Activated T-cell treated with anti-CD3 and anti-CD28 coated beads, Interleukin-2, amount 50 U/mL, for 24 hours (primary cell): Measurements from ENCODE around the gene GNG7.
"Not testable (repeated sequence)": the region's sequence is repeated elsewhere in the genome, so short reads cannot be mapped to it uniquely, and the experiment has no call there.

ENCODE experiments used
- DNase-seq: peaks from one replicate; pipeline ENCODE4 v3.0.0-alpha.2; 2020
- H3K27ac Mint-ChIP-seq: 2 replicates; pipeline ENCODE4 v1.8.0; 2020; ENCODE audit warnings: mild to moderate bottlenecking, mixed read lengths
- H3K27me3 Mint-ChIP-seq: 2 replicates; pipeline ENCODE4 v1.8.0; 2020; ENCODE audit warnings: mixed read lengths
- H3K36me3 Mint-ChIP-seq: 2 replicates; pipeline ENCODE4 v1.8.0; 2020; ENCODE audit warnings: low read depth, mixed read lengths
- H3K4me1 Mint-ChIP-seq: 2 replicates; pipeline ENCODE4 v1.8.0; 2020; ENCODE audit warnings: low read depth, mixed read lengths
- H3K4me3 Mint-ChIP-seq: 2 replicates; pipeline ENCODE4 v1.8.0; 2020; ENCODE audit warnings: mild to moderate bottlenecking, moderate library complexity, mixed read lengths
- H3K9me3 Mint-ChIP-seq: 2 replicates; pipeline ENCODE4 v1.8.0; 2020; ENCODE audit warnings: mixed read lengths

GNG7 gene

DNA sequence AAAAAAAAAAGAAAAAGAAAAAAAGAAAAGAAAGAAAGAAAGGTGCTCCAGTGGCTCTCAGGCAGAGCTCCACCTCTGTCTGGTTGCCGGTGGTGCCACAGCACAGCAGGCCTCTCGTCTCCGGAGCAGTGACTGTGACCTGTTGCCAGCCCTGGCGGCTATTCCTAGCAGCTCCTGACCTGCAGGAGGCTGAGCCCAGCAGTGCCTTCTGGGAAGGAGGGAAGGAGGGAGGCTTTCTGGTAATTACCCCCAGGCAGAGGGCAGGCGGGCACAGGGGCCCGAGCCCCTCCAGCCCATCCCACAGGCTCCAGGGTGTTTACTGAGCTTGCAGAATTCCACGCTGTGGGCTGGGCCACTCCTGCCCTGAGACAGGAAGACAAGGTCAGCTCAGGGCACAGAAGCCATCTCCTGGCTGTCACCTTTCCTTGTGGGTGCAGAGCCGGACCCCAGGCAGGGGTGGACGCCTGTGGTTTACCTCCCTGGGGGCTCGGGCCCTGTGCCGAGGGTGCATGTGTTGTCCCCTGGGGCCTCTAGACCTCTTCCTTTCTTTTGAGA is 77.9 kb downstream of the GNG7 start:
- Mint-ChIP-seq H3K36me3 (no peaks in the 10 kb centered on the region), H3K4me3 (no peak overlapping the region), H3K27me3 (no peaks in the 10 kb centered on the region), H3K9me3 (peaks cover 9% of the 10 kb centered on the region), H3K27ac (no peak overlapping the region), H3K4me1 (peaks cover 63% of the 10 kb centered on the region)
- DNase-seq: no peak

DNA sequence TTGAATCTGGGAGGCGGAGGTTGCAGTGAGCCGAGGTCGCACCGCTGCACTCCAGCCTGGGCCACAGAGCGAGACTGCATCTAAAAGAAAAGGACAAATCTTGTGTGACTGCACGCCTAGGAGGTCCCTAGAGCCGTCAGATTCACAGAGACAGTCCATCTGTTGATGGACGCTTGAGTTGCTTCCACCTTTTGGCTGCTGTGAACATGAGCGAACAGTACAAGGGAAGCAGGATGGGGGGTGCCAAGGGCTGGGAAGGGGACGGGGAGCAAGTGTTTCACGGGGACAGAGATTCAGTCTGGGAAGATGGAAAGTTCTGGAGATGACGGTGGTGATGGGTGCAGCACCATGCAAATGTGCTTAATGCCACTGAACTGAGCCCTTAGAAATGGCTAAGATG is 78.7 kb downstream of the GNG7 start:
- H3K4me3 Mint-ChIP-seq: no peak overlapping the region
- no peaks in the 10 kb centered on the region for H3K36me3 Mint-ChIP-seq
- H3K27me3 Mint-ChIP-seq: no peaks in the 10 kb centered on the region
- peaks cover 65% of the 10 kb centered on the region for H3K4me1 Mint-ChIP-seq
- H3K27ac Mint-ChIP-seq: peak overlapping the region; percentile 3
- no peak for DNase-seq
- peaks cover 4% of the 10 kb centered on the region for H3K9me3 Mint-ChIP-seq

DNA sequence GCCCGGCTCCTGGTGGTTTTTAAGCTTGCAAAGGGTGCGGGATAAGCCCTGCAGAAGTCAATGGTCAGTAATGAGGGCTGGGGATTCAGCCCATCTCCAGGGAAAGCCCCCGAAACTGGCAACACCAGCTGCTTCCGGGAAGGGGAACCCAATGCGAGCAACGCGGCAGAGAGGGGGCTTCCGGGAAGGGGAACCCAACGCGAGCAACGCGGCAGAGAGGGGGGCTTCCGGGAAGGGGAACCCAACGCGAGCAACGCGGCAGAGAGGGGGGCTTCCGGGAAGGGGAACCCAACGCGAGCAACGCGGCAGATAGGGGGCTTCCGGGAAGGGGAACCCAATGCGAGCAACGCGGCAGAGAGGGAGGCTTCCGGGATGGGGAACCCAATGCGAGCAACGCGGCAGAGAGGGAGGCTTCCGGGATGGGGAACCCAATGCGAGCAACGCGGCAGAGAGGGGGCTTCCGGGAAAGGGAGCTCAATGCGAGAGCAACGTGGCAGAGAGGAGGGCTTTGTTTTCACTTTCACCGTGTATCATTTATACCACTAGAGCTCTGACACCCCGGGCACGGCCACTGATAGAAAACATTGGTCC is 80.0 kb downstream of the GNG7 start:
- Mint-ChIP-seq H3K27ac (peak overlapping the region; percentile 94), H3K4me1 (peaks cover 67% of the 10 kb centered on the region), H3K4me3 (peak overlapping the region; percentile 57)
- DNase-seq: peak; percentile 63
- not testable (repeated sequence) for H3K27me3 Mint-ChIP-seq, H3K9me3 Mint-ChIP-seq, H3K36me3 Mint-ChIP-seq

DNA sequence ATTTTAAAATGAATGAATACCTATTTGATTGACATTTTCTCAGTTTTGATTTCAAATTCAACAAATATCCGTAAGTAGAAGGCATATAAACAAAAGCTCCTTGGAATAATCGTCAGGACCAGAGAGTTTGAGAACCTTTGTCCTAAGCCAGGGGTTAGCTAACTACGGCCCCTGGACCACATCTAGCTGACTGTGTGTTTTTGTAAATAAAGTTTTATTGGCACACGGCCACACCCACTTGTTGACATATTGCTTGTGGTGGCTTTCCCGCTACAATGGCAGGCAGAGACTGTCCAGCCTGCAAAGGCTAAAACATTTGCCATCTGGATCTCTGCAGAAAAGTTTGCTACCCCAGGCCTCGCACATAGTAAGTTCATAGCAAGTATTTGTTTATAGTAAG is 83.4 kb downstream of the GNG7 start:
- no peak for DNase-seq
- Mint-ChIP-seq H3K36me3 (no peaks in the 10 kb centered on the region), H3K4me1 (peaks cover 67% of the 10 kb centered on the region), H3K9me3 (no peaks in the 10 kb centered on the region), H3K27me3 (no peaks in the 10 kb centered on the region), H3K27ac (peak overlapping the region; percentile 90), H3K4me3 (peak overlapping the region; percentile 47)

DNA sequence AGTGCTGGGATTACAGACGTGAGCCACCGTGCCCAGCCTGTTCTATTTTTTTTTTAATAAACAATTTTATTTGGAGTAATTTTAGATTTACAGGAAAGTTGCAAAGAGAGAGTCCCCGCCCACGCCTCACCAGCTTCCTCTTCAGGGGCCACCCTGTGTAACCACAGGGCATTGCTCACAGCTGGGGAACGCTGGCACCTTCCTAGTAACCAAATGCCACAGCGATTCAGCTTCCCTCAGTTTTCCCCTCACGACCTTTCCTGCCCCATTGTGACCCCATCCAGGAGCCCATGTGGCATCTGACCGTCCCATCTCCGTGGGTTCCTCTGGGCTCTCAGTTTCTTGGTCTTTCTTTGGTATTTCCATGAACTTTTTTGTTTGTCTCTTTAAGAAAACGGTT is 83.9 kb downstream of the GNG7 start:
- peak overlapping the region; percentile 90 for H3K27ac Mint-ChIP-seq
- peak overlapping the region; percentile 47 for H3K4me3 Mint-ChIP-seq
- no peaks in the 10 kb centered on the region for H3K36me3 Mint-ChIP-seq
- H3K9me3 Mint-ChIP-seq: no peaks in the 10 kb centered on the region
- peaks cover 70% of the 10 kb centered on the region for H3K4me1 Mint-ChIP-seq
- H3K27me3 Mint-ChIP-seq: no peaks in the 10 kb centered on the region
- DNase-seq: peak; percentile 82

DNA sequence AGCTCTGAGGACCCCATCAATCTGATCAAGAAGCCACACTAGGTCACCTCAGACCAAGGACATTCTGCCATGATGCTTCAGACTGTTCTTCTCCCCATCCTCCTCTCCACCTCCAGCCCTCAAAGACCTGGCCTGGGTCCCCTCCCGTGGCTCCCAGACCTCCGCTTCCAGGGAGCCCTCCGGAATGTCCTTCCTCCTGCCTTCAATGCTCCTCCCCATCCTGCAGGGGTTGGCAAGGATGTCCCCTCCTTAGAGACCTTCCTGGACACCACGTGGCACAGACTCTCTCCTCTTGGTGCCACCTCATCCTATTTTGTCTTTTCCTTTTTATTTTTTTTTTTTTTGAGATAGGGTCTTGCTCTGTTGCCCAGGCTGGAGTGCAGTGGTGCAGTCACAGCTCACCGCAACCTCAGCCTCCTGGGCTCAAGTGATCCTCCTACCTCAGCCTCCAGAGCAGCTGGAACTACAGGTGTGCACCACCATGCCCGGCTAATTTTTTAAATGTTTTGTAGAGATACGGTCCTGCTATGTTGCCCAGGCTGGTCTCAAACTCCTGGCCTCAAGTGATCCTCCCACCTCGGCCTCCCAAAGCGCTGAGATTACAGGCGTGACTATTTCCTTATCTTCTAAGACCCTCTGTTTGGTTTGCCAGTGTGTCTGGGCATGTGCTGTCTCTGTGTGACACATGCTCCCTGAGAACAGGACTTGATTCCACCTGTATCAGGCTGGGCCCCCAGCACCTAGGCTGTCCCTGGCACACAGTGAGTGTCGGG is 84.9 kb downstream of the GNG7 start:
- Mint-ChIP-seq H3K27me3 (no peaks in the 10 kb centered on the region), H3K4me1 (peaks cover 72% of the 10 kb centered on the region), H3K9me3 (no peaks in the 10 kb centered on the region), H3K27ac (peak overlapping the region; percentile 90), H3K36me3 (no peaks in the 10 kb centered on the region), H3K4me3 (peak overlapping the region; percentile 47)
- DNase-seq: no peak

DNA sequence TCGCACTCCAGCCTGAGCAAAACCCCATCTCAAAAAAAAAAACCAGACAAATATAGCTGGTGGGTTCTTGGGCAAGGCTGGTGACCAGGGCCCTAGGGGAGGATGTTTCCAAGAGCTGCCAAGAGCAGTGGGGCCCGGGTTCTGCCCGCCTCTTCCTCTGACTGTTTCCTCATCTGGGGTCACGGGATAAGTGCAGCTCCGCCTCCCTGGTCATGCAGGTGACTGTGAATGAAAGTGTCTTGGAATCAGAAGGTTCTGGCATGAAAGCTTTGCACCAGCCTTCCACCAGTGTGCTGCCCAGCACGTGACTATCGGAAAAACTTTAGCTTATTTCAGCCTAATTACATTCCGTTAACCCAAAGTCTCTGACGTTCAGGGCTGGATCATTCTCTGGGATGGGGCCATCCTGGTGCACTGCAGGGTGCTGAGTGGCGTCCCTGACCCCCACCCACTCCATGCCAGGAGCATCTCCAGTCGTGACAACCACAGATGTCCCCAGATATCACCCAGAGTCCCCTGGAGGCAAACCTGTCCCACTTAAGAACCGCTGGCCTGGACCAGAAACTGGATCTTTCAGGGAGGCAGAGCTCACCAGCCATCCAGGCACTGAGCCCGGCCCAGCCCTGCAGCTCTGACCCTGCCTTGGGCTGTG is 85.6 kb downstream of the GNG7 start:
- no peak overlapping the region for H3K4me3 Mint-ChIP-seq
- H3K36me3 Mint-ChIP-seq: no peaks in the 10 kb centered on the region
- peaks cover 73% of the 10 kb centered on the region for H3K4me1 Mint-ChIP-seq
- DNase-seq: no peak
- no peak overlapping the region for H3K27ac Mint-ChIP-seq
- H3K9me3 Mint-ChIP-seq: no peaks in the 10 kb centered on the region
- H3K27me3 Mint-ChIP-seq: no peaks in the 10 kb centered on the region

DNA sequence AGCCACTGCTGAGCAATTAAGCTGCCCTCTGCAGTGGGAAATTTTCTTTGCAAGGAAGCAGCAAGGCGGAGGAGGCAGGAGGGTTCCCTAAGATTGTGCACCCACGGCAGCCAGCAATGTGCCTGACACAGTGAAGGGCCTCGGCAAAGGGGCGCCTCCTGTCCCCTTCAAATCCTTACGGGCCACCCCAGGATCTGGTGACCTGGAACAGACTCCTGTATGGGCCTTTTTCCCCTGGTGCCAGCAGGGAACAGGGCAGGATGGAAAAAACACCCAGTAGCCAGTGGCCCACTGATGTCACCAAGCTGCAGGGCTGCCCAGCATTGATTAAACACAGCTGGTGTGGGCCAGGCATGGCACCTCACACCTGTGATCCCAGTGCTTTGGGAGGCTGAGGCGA is 86.7 kb downstream of the GNG7 start:
- Mint-ChIP-seq H3K4me3 (no peak overlapping the region), H3K27ac (no peak overlapping the region), H3K27me3 (no peaks in the 10 kb centered on the region), H3K9me3 (no peaks in the 10 kb centered on the region), H3K36me3 (no peaks in the 10 kb centered on the region), H3K4me1 (peaks cover 67% of the 10 kb centered on the region)
- DNase-seq: no peak

DNA sequence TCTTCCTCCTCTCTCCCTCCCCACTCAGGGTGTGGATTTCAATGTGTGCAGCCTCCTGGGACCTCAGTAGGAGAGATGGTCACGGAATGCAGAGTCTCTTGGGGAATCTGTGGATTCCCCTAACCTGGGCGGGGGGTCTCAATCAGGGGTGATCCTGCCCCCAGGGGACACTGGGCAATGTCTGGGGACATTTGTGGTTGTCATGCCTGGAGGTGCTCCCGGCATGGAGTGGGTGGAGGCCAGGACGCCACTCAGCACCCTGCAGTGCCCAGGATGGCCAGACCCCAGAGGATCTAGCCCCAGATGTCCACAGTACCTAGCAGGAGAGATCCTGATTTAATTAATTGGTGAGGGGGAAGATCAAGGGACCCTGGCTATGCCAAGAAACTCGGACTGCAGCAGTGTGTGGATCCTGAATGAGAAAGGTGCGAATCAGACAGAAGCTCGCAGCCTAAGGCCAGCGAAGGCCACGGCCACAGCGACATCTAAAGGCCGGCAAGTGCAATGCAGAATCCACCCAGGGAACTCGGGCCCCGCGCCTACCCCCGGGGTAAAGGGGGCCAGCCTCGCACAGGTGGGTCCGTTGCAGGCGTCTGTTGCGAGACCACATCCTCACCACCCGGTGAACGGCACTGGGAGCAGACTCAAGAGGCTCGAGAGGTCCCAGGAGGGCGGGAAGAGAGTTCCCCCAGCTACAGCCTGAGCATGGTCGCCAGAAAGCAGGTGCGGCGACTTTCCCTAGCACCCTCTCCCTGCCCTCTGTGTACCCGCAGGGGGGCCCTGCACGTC is 88.8 kb downstream of the GNG7 start:
- Mint-ChIP-seq H3K4me3 (no peak overlapping the region), H3K36me3 (no peaks in the 10 kb centered on the region), H3K9me3 (no peaks in the 10 kb centered on the region), H3K4me1 (peaks cover 64% of the 10 kb centered on the region), H3K27ac (no peak overlapping the region), H3K27me3 (peaks cover 8% of the 10 kb centered on the region)
- DNase-seq: peak; percentile 80

DNA sequence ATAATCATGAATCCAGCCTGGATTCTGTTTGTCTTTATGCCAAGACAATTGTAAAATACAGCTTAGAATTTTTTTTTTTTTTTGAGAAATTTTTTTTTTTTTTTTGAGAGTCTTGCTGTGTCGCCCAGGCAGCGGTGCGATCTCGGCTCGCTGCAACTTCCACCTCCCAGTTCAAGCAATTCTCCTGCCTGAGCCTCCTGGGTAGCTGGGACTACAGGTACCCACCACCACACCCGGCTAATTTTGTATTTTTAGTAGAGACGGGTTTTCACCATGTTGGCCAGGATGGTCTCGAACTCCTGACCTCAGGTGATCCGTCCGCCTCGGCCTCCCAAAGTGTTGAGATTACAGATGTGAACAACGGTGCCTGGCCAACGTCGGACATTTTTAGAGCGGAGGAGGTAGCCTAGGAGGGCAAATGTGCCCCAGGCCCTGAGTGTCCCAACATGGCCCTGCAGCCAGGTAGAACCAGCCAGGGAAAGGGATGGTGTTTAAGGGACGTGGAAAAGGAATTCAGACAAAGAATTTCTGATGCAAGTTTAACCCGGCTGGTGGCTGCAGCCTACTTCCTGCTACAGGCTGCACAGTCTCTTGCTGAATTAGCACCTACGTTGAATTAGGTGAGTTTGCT is 89.8 kb downstream of the GNG7 start:
- no peak for DNase-seq
- Mint-ChIP-seq H3K4me1 (peaks cover 64% of the 10 kb centered on the region), H3K9me3 (no peaks in the 10 kb centered on the region), H3K27me3 (peaks cover 9% of the 10 kb centered on the region), H3K27ac (no peak overlapping the region), H3K36me3 (no peaks in the 10 kb centered on the region), H3K4me3 (no peak overlapping the region)

DNA sequence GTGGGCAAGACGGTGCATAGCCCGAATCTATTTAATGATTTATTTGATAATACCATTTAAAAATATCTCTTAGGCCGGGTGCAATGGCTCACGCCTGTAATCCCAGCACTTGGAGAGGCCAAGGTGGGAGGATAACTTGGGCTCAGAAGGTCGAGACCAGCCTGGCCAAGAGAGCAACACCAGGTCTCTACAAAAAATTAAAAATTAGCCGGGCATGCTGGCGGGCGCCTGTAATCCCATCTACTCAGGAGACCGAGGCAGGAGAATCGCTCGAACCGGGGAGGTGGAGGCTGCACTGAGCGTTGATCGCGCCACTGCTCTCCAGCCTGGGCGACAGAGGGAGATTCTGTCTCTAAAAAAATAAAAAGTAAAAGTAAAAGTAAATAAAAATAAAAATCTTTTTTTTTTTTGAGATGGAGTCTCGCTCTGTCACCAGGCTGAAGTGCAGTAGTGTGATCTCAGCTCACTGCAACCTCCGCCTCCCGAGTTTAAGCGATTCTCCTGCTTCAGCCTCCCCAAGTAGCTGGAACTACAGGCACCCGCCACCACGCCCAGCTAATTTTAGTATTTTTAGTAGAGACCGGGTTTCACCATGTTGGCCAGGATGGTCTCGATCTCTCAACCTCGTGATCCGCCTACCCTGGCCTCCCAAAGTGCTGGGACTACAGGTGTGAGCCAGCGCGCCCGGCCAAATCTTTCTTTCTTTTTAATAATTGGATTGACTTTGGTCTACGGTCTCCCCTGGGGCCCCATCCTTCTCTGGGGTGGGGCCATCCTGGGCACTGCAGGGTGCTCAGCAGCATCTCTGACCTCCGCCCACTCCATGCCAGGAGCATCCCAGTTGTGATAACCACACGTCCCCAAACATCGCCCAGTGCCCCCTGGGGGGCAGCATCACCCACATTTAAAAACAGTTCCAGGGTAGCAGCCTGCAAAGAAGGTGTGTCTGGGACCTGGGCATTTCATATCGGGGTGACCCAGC is 90.7 kb downstream of the GNG7 start:
- Mint-ChIP-seq H3K9me3 (no peaks in the 10 kb centered on the region), H3K4me1 (peaks cover 60% of the 10 kb centered on the region), H3K27ac (no peak overlapping the region), H3K4me3 (peak overlapping the region; percentile 77), H3K27me3 (peaks cover 9% of the 10 kb centered on the region), H3K36me3 (no peaks in the 10 kb centered on the region)
- no peak for DNase-seq

DNA sequence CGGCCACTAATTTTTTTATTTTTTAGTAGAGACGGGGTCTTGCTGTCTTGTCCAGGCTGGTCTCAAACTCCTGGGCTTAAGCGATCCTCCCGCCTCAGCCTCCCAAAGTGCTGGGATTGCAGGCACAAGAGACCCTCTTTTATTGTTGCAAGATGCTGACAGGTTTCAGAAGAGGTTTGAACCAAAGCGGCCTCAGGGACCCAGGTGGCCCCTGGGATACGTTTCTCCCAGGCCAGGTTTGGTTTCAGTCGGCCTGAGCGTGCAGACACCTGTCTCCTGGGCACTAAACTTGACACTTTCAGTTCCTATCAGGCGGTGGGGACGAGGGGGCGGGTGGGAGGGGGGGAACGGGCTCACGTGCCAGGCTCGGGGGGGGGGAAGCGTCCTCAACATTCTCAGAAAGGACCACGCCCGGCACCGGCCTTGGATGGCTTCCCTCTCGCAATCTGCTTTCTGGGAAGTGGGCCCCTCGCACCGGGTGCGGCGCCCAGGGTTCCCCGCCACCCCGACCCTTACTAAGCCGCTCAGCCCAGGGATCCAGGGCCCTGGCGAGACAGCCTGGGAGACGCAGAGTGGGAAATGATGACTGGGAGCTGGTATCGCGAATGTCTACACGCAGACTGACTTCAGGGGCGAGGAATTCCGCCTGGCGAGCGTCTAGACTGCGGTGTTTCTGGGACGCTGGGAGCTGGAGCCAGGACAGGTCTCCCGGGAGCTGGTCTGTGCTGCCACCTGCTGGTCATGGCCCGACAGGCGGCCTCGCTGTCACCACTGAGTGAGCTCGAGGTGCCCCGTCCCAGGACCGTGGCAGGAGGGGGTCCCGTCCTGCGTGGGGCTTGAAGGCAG is 91.6 kb downstream of the GNG7 start:
- H3K4me1 Mint-ChIP-seq: peaks cover 62% of the 10 kb centered on the region
- peak; percentile 95 for DNase-seq
- H3K36me3 Mint-ChIP-seq: no peaks in the 10 kb centered on the region
- H3K4me3 Mint-ChIP-seq: peak overlapping the region; percentile 77
- H3K27ac Mint-ChIP-seq: peak overlapping the region; percentile 87
- peaks cover 9% of the 10 kb centered on the region for H3K27me3 Mint-ChIP-seq
- no peaks in the 10 kb centered on the region for H3K9me3 Mint-ChIP-seq
